GM18511 (cell line): ENCODE results near the gene HPGDS.

Source experiments
- ATAC-seq: cut with Tn5 transposase; IDR thresholded peaks from one replicate; pipeline ENCODE4 v1.9.1; 2021; ENCODE audit warnings: mild to moderate bottlenecking, moderate library complexity; ENCODE audit not compliant: unreplicated experiment

The HPGDS gene

DNA sequence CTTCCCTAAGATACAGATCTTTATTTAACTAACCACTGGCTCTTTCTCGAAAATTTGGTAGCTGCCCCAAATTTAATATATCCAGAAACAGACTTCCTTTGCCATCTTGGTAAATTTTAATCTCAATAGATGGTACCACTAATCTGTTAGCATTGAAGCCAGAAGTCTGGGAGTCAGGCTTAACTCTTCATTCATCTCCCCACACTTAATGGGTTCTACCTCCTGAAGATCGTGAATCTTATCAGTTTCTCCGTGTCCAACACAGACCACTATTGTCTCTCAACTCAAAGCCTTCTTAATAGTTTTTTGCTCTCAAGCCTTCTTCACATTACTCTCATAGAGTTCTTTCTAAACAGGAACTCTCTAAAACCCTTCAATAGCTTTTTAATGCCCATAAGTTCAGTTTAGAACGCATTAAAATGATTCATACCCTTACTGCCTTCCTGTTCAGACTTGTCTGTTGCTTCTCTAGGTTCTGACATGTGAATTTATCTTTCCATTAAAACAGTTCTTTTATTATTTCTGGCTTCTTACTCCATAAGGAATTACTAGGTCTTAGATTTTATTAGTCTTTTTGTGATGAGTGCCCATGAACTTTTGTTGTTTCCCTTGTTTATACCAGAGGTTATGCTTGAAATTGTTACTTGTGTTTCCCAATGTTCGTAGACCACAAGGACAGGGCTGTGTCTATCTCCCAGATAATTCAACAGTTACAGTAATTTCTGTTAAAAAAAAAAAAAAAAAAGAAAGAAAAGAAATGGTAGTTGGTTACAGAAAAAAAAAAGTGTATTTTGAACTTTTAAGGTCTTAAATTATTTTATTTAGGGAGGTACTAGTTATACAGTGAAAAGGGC is 80.2 kb downstream of the HPGDS start:
- no peak for ATAC-seq

DNA sequence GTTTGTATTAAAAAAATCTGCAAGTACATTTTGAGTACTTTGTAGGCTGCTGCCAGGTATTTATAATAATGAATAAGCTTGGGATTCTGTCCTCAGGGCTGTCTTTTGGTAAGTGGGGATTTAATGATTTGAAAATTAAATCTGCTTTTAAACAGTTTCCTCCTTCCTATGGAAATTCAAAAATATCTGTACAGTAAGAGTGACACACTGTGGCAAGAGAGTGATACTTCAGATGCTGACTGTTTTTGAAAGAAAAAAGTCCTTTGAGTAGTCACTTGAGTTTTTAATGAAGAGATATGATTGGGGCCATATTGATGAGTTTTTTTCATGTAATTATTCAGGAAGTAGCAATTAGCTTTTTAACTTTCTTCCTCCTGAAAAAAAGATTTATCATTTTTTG is 85.8 kb downstream of the HPGDS start:
- no peak for ATAC-seq

DNA sequence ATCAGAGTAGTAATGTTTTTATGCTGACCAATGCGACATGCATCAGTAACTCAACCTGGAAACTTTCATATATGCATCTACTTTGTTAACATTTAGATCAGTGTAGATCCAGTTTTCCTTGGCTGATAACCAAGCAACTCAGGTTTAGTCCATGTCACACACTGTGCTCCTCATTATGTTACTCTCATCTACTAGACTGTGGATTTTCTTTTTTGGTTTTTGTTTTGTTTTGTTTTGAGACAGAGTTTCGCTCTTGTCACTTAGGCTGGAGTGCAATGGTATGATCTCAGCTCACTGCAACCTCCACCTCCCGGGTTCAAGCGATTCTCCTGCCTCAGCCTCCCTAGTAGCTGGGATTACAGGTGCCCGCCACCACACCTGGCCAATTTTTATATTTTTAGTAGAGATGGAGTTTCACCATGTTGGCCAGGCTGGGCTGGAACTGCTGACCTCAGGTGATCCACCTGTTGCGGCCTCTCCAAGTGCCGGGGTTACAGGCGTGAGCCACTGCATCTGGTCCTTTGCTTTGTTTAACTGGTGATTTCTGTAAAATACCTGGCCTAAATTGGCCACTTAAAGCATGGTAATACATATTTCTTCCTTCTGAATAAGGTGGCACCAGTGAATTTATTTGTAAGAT is 86.4 kb downstream of the HPGDS start:
- ATAC-seq: no peak

DNA sequence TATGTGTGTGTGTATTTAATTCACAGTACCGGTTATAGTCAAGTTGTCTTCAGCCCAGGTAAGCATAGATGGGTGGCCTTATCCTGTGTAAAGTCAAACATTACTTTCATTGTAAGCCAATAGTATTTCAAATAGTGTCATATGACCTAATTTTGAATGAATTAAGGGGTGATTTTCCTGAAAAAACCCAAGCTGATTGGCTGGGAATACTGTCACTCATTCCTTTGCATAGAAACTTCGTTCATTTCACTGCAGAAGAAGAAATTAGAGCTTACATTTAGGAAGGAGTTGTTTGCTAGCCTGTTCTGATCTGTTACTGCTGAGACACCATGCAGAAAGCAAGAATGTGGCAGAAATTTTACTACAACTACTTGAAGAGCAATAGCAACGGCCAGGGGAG is 89.6 kb downstream of the HPGDS start:
- no peak for ATAC-seq

DNA sequence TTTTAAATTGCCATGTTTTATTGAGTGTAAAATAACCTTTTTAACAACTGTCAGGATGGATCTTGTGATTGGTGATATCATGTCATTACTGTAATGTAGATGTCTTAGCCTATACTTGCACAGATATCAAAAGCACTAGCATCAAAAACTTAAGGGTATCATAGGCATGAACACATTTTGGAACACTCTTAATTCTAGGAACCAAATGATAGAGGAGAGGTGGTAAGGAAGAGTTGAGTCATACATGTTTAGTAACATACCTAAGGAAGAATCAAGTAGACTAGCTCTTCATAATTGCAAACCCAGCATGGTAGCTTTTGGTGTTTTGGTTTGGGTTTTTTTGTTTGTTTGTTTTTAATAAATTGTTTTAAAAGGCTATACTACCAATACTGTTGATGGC is 91.5 kb downstream of the HPGDS start:
- no peak for ATAC-seq
